Large intestine (tissue), 3 donors: ENCODE results near the gene DCLK2. TPM values are rescaled to one million over a fixed set of nuclear protein-coding genes. Genes with fewer than 3 reads are reported as not detected.

ENCODE experiments used
- DNase-seq, 2 donors: peaks; one replicate each; pipeline versions ENCODE4 v3.0.0 to v3.0.0-alpha.2; 2013
- H3K27ac ChIP-seq: one replicate; pipeline ENCODE4 v1.5.1; 2013; ENCODE audit warnings: low read length
- H3K27me3 ChIP-seq: 2 replicates; pipeline ENCODE4 v1.6.1; 2013; ENCODE audit warnings: low read length; ENCODE audit not compliant: control insufficient read depth, insufficient read depth
- H3K36me3 ChIP-seq: 2 replicates; pipeline ENCODE4 v1.6.1; 2013; ENCODE audit warnings: low read length; ENCODE audit not compliant: control insufficient read depth, insufficient read depth
- H3K4me1 ChIP-seq: one replicate; pipeline ENCODE4 v1.6.1; 2013; ENCODE audit warnings: low read length; ENCODE audit not compliant: control insufficient read depth, insufficient read depth
- H3K4me3 ChIP-seq: one replicate; pipeline ENCODE4 v1.5.1; 2013; ENCODE audit warnings: low read length
- H3K9me3 ChIP-seq: one replicate; pipeline ENCODE4 v1.6.1; 2013; ENCODE audit warnings: mild to moderate bottlenecking, low read depth, low read length, moderate library complexity; ENCODE audit not compliant: control insufficient read depth
- WGBS: methylation state at CpG from one replicate; pipeline ENCODE4 v1.1.5; 2013; ENCODE audit warnings: low lambda C conversion rate; ENCODE audit not compliant: insufficient coverage; 5-methylcytosine and 5-hydroxymethylcytosine counted together
- polyA plus RNA-seq: library from polyadenylated mRNA; unstranded; fragments of 120-200 nt; gene quantifications from one replicate; pipeline ENCODE4 v1.2.1, GENCODE V29; 2013

DCLK2 gene
- polyA plus RNA-seq, 1 donor: 7.1 TPM

DNA sequence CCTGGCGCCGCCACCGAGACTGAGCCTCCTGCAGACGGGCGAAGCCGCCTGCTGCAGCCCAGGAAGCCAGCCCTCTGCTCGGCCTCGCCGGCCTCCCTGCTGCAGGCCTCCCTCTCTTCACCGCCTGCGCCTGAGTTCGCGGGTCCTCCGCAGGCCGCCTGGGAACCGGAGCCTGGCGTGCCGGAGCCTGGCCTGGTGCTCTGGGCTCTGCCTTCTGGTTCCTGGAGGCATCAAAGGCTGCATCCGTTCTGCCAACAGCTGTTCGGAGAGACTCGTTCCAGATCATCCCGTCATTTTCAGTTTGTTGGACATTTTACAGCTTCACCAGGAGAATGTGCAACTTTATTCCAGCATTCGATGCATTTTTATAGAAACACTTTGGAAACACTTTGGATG lies 178.0 kb downstream of the DCLK2 start:
- no CpG with 5 or more reads among the region's 23 CpGs for WGBS
- peak overlapping the region; percentile 85 for H3K27ac ChIP-seq
- no peaks in the 10 kb centered on the region for H3K36me3 ChIP-seq
- peaks cover 46% of the 10 kb centered on the region for H3K4me1 ChIP-seq
- no peaks in the 10 kb centered on the region for H3K27me3 ChIP-seq
- peak in 1 of 2 donors; percentile 24 for DNase-seq
- H3K4me3 ChIP-seq: no peak overlapping the region
- H3K9me3 ChIP-seq: peaks cover 7% of the 10 kb centered on the region

DNA sequence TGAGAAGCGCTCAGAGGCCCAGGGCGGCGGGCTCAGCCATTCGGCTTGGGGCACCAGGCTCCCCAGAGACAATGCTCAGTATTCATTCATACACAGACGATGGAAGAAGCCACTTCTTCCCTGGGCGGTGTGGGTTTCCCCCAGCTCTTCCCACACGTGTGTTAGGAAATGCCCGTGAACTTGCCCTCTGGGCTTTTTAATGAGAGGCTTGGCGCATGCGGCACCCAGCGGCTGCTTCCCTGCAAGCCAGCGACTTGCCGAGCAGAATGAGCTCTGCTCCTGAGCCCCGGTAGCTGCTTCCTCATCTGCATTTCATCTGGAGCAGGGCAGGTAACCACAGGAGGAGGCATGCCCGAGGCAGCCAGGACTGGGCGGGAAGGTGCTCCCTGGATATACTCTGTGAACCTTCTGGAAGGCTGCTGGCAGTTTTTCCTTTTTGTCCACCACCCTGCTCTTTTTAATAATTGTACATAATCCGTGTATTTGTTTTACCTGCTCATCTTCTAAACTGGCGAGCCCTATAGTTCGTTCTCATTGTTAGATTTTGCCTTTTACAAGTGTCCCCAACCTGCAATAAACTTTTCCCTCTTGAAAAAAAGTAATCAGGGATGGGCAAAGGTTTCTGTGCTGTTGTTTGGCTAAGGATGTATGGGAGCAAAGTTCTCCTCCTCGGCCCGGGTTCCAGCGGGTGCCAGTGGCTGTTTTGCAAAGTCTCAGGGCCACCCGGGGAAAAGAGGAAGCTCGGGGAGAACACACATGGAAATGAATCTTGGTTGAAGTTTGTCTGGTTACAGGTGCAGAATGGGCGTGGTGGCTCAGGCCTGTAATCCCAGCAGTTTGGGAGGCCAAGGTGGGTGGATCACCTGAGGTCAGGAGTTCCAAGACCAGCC lies 178.8 kb downstream of the DCLK2 start:
- H3K27me3 ChIP-seq: no peaks in the 10 kb centered on the region
- 51% methylated on average over 2 of the region's 25 CpGs for WGBS
- H3K4me1 ChIP-seq: peaks cover 41% of the 10 kb centered on the region
- DNase-seq: peak; percentile 54 to 85
- peak overlapping the region; percentile 85 for H3K27ac ChIP-seq
- H3K36me3 ChIP-seq: no peaks in the 10 kb centered on the region
- peaks cover 7% of the 10 kb centered on the region for H3K9me3 ChIP-seq
- peak overlapping the region; percentile 6 for H3K4me3 ChIP-seq

DNA sequence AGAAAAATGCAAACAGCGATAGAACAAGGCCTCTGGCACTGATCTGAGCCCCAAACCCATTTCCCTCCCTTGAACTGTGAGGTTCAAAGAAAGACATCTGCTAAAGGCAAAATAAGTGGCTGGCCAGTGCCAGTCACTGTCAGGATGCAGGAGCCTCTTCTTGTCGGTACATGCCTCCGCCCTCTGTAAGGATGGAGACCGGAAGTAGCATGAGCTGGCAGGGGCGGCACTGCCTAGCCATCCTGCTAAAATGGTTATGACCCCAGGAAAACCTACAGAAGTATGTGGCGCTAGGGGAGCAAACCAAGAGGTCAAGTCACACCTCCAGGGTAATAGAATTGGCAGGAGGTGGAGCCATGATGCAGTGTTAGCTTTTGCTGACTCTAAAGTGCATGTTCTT lies 180.3 kb downstream of the DCLK2 start:
- H3K4me3 ChIP-seq: no peak overlapping the region
- DNase-seq: no peak
- H3K4me1 ChIP-seq: peaks cover 34% of the 10 kb centered on the region
- H3K27ac ChIP-seq: no peak overlapping the region
- H3K9me3 ChIP-seq: peaks cover 2% of the 10 kb centered on the region
- no peaks in the 10 kb centered on the region for H3K36me3 ChIP-seq
- no peaks in the 10 kb centered on the region for H3K27me3 ChIP-seq
- WGBS: no CpG with 5 or more reads among the region's 6 CpGs

DNA sequence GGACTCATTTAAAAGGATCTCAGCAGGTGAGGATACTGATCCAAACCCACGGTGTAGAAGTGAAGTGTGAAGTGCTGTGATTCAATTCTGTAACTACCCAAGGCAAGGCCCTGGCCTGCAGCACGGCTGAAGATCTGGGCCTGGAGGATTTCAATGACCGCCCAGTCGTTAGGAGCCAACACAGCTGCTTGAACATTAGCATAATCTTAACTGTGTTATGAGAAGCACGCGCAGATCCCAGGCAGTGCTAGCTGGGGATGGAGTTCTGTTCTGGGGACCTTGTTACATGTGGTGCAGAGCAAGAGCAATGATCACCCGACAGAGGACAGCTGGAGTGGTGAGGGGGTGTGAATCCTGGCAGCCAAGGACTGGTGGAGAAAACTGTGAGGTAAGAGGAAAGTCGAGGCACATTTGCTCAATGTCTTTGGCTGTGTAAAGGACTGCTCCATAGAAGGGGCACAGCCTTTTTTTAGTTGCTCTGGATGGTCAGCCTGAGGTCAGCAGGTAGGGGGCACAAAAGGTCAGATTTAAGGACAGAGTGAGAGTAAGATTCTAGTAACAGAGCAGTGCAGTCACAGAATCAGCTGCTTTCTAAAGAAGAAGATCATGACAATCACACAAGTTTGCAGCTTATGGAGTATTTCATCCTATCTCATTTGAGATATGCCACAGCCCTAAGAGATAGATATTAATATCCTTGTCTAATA lies 181.8 kb downstream of the DCLK2 start:
- H3K9me3 ChIP-seq: peaks cover 2% of the 10 kb centered on the region
- WGBS: 80% methylated on average over 1 of the region's 8 CpGs
- no peaks in the 10 kb centered on the region for H3K27me3 ChIP-seq
- no peak overlapping the region for H3K4me3 ChIP-seq
- H3K4me1 ChIP-seq: peaks cover 31% of the 10 kb centered on the region
- no peak overlapping the region for H3K27ac ChIP-seq
- peak in 1 of 2 donors; percentile 21 for DNase-seq
- H3K36me3 ChIP-seq: no peaks in the 10 kb centered on the region

DNA sequence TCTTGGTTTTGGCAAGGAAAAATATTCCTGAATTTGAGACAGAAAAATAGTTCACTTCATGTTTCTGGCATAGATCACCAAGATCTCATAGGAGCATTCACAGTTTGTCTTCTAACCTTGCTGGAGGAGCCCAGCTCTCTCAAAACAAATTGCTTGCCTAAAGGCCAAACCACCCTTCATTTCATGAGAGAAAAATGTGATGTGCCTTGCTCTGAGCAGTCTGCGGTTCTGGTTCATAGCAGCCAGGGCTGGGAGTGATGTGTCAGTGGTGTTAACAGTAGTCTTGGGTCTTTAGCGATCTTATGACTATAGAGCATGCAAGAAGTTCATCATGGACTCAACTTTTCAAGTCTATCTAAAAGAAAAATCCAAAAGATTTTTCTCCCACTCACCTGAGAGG lies 183.3 kb downstream of the DCLK2 start:
- Histone ChIP-seq H3K4me1 (peaks cover 17% of the 10 kb centered on the region), H3K36me3 (peaks cover 5% of the 10 kb centered on the region), H3K9me3 (no peaks in the 10 kb centered on the region), H3K27me3 (no peaks in the 10 kb centered on the region), H3K27ac (no peak overlapping the region), H3K4me3 (no peak overlapping the region)
- WGBS: no CpG with 5 or more reads among the region's 2 CpGs
- DNase-seq: no peak

DNA sequence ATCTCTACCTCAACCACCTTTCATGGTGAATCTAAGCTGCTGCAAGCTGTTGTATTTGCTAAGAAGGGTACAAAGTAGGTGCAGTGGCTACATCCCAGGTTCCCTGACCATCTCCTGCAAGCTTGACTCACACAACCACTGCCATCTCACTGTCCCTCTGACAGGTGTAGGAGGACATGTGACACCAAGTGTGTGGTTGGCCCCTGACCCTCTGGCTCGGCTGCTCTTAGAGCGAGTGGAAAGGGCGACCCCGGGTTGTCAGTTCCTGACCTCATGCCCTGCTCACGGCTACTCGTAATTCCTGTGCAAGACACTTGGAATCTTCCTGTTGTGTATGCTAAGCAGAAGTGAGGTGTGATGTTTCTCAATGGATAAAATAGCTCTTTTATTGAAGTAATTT lies 184.4 kb downstream of the DCLK2 start:
- peaks cover 5% of the 10 kb centered on the region for H3K36me3 ChIP-seq
- H3K27ac ChIP-seq: no peak overlapping the region
- H3K4me1 ChIP-seq: peaks cover 6% of the 10 kb centered on the region
- H3K9me3 ChIP-seq: no peaks in the 10 kb centered on the region
- DNase-seq: no peak
- no peaks in the 10 kb centered on the region for H3K27me3 ChIP-seq
- no peak overlapping the region for H3K4me3 ChIP-seq
- WGBS: no CpG with 5 or more reads among the region's 6 CpGs

DNA sequence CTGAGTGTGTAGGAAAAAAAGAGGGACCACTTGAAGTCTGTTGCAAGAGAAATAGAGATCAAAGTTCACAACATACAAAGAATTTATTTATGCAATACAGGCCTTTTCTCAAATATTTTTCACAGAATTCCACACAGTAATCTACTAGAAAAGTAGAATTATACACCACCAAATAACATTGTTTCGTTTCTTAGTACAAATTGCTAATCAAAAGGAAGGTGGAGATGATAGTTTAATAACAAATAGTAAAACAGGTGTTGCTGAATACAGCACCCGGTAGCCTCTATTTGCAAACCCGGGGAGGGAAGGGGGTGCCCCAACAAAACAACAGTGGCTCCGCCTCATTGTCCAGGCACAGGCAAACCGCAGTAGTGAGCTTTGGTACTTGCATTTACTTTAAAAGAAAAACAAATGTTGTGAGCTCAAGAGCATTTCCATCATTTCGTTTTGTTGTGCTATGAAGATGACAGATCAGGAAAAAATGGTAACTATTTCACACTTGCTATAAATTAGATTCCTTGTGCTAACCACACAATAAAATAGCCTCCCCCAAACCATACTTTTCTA lies 186.4 kb downstream of the DCLK2 start:
- H3K27ac ChIP-seq: no peak overlapping the region
- no peaks in the 10 kb centered on the region for H3K27me3 ChIP-seq
- no peaks in the 10 kb centered on the region for H3K9me3 ChIP-seq
- peaks cover 5% of the 10 kb centered on the region for H3K36me3 ChIP-seq
- DNase-seq: peak in 1 of 2 donors; percentile 35
- no peaks in the 10 kb centered on the region for H3K4me1 ChIP-seq
- WGBS: 56% methylated on average over 2 of the region's 6 CpGs
- no peak overlapping the region for H3K4me3 ChIP-seq

DNA sequence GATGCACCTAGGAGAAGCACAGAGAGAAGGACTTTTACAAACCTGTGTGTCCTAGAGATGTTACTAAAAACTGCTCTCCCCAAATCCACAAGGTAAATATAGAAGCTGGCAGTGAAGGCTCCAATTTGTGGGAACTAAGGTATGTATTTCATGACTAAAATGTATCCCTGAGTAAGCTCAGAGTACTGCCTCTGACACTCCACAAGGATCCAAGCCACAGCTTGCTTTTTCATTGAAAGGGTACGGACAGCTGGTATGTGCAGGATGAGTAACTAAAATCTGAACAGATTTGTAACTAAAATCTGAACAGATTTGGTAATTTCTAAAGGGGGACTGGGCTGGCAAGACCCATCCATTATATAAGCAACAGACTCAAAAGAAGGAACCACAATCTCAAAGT lies 187.6 kb downstream of the DCLK2 start:
- Histone ChIP-seq H3K27me3 (no peaks in the 10 kb centered on the region), H3K36me3 (peaks cover 9% of the 10 kb centered on the region), H3K4me1 (no peaks in the 10 kb centered on the region), H3K4me3 (no peak overlapping the region), H3K27ac (no peak overlapping the region), H3K9me3 (no peaks in the 10 kb centered on the region)
- no CpG with 5 or more reads among the region's 1 CpG for WGBS
- DNase-seq: no peak

DNA sequence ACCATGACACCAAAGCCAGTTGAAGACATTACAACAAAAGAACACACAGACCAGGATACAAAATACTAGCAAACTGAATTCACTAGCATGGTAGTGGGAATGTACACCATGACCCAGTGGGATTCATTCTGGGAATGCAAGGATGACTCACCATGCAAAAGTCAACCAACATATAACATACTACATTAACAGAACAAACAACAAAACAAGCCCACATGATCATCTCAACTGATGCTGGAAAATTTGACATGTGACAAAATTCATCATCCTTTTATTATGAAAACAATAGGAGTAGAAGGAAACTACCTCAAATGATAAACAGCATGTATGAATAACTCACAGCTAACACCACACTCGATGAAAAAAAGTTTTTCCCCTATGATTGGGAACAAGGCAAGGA lies 190.2 kb downstream of the DCLK2 start:
- no peak overlapping the region for H3K27ac ChIP-seq
- 100% methylated on average over 1 of the region's 1 CpG for WGBS
- no peaks in the 10 kb centered on the region for H3K9me3 ChIP-seq
- H3K4me3 ChIP-seq: no peak overlapping the region
- H3K4me1 ChIP-seq: no peaks in the 10 kb centered on the region
- H3K27me3 ChIP-seq: no peaks in the 10 kb centered on the region
- no peak for DNase-seq
- peaks cover 14% of the 10 kb centered on the region for H3K36me3 ChIP-seq

DNA sequence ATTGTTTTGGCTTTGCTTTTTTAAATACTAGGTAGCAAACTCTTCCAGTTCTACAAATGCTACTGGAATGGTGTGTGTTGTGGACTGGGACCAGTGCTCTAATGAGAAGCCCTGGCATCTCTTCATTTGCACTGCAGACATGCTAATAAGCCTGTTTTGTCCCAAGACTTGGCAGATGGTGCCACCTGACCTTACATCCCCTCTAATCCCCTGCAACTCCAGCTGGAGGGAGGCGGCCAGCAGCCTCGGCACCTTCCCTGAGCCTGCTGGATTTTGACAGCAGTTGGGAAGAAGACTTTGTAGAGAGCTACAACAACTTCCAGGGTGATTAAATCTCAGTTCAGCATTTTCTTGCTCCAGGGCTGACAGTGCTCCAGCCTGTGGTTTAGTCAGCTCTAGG lies 200.0 kb downstream of the DCLK2 start:
- Histone ChIP-seq H3K27me3 (no peaks in the 10 kb centered on the region), H3K4me3 (no peak overlapping the region), H3K9me3 (no peaks in the 10 kb centered on the region), H3K36me3 (peaks cover 39% of the 10 kb centered on the region), H3K27ac (no peak overlapping the region), H3K4me1 (no peaks in the 10 kb centered on the region)
- DNase-seq: no peak
- WGBS: no CpG with 5 or more reads among the region's 2 CpGs
